CD14-positive monocyte (primary cell): ENCODE data around the gene MAPK14. TPM values are rescaled to one million over a fixed set of nuclear protein-coding genes. Genes with fewer than 3 reads are reported as not detected.

Experiments
- DNase-seq, 3 donors: peaks; one replicate each; pipeline ENCODE4 v3.0.0-alpha.2; 2011 to 2022
- H2AFZ ChIP-seq: 2 replicates; pipeline ENCODE4 v1.6.0; 2012; ENCODE audit warnings: mild to moderate bottlenecking, low read depth, low read length, inconsistent platforms; ENCODE audit not compliant: insufficient read depth, poor library complexity, severe bottlenecking
- H3K27ac ChIP-seq, 2 donors: 1 replicate in 1 of 2; 2 replicates in 1 of 2; pipeline ENCODE4 v1.5.1; 2012 to 2013; ENCODE audit warnings: low read length in 2 of 2, control low read depth in 1 of 2, inconsistent platforms in 1 of 2, low read depth in 1 of 2, mild to moderate bottlenecking in 1 of 2
- H3K27me3 ChIP-seq, 2 donors: one replicate each; pipeline versions ENCODE4 v1.6.0 to v1.6.1; 2011 to 2013; ENCODE audit warnings: low read length in 2 of 2; ENCODE audit not compliant: control insufficient read depth in 2 of 2, insufficient read depth in 2 of 2
- H3K36me3 ChIP-seq, 2 donors: replicated peaks in 1 of 2; 1 replicate in 1 of 2; 2 replicates in 1 of 2; pipeline versions ENCODE4 v1.5.1 to v1.6.1; 2012 to 2013; ENCODE audit warnings: low read length in 2 of 2, control low read depth in 1 of 2, inconsistent platforms in 1 of 2, mild to moderate bottlenecking in 1 of 2; ENCODE audit not compliant: insufficient read depth in 2 of 2, control insufficient read depth in 1 of 2
- H3K4me1 ChIP-seq, 2 donors: 1 replicate in 1 of 2; 2 replicates in 1 of 2; pipeline versions ENCODE4 v1.5.1 to v1.6.1; 2012 to 2013; ENCODE audit warnings: low read length in 2 of 2, control low read depth in 1 of 2, inconsistent platforms in 1 of 2, mild to moderate bottlenecking in 1 of 2, moderate library complexity in 1 of 2; ENCODE audit not compliant: insufficient read depth in 2 of 2, control insufficient read depth in 1 of 2
- H3K4me2 ChIP-seq: replicated peaks from 2 replicates; pipeline ENCODE3; 2012; ENCODE audit warnings: low read length, moderate library complexity, mild to moderate bottlenecking; ENCODE audit not compliant: poor library complexity, severe bottlenecking; ENCODE audit errors: extremely low read depth
- H3K4me3 ChIP-seq, 3 experiments: fragments of 200-600 bp in 1 of 3; sonication (generic) in 1 of 3; replicated peaks in 1 of 3; 1 replicate in 2 of 3; 2 replicates in 1 of 3; pipeline ENCODE4 v1.5.1; 2011 to 2013; ENCODE audit warnings: low read length in 3 of 3, mild to moderate bottlenecking in 3 of 3, control low read depth in 2 of 3, low read depth in 2 of 3, inconsistent platforms in 1 of 3, moderate library complexity in 1 of 3
- H3K79me2 ChIP-seq: 2 replicates; pipeline ENCODE4 v1.6.0; 2012; ENCODE audit warnings: mild to moderate bottlenecking, control low read depth, inconsistent platforms, low read length, moderate library complexity; ENCODE audit not compliant: insufficient read depth
- H3K9ac ChIP-seq: 2 replicates; pipeline ENCODE4 v1.6.0; 2017; ENCODE audit warnings: low read length, mild to moderate bottlenecking; ENCODE audit not compliant: insufficient read depth, poor library complexity, severe bottlenecking
- H3K9me3 ChIP-seq, 2 donors: replicated peaks in 1 of 2; 1 replicate in 1 of 2; 2 replicates in 1 of 2; pipeline versions ENCODE4 v1.5.1 to v1.6.1; 2012 to 2013; ENCODE audit warnings: low read length in 2 of 2, control low read depth in 1 of 2; ENCODE audit not compliant: control insufficient read depth in 1 of 2, insufficient read depth in 1 of 2
- H4K20me1 ChIP-seq: 2 replicates; pipeline ENCODE4 v1.6.0; 2012; ENCODE audit warnings: mild to moderate bottlenecking, low read length, control low read depth, moderate library complexity; ENCODE audit not compliant: insufficient read depth
- H3K27ac Mint-ChIP-seq, 7 donors: one replicate each; pipeline ENCODE4 v1.8.0; 2020; ENCODE audit warnings: mild to moderate bottlenecking in 7 of 7, mixed read lengths in 7 of 7, moderate library complexity in 6 of 7, inconsistent platforms in 2 of 7
- H3K27me3 Mint-ChIP-seq, 3 donors: one replicate each; pipeline ENCODE4 v1.8.0; 2021 to 2022; ENCODE audit warnings: low read depth in 3 of 3, mild to moderate bottlenecking in 3 of 3, mixed read lengths in 3 of 3, moderate library complexity in 3 of 3, inconsistent platforms in 1 of 3
- H3K36me3 Mint-ChIP-seq, 2 donors: one replicate each; pipeline ENCODE4 v1.8.0; 2020; ENCODE audit warnings: mixed read lengths in 2 of 2, inconsistent platforms in 1 of 2, mild to moderate bottlenecking in 1 of 2
- H3K4me1 Mint-ChIP-seq: one replicate; pipeline ENCODE4 v1.8.0; 2020; ENCODE audit warnings: mild to moderate bottlenecking, mixed read lengths
- H3K4me3 Mint-ChIP-seq, 2 donors: one replicate each; pipeline ENCODE4 v1.8.0; 2020; ENCODE audit warnings: mild to moderate bottlenecking in 2 of 2, mixed read lengths in 2 of 2, moderate library complexity in 1 of 2
- H3K9me3 Mint-ChIP-seq, 7 donors: one replicate each; pipeline ENCODE4 v1.8.0; 2020 to 2022; ENCODE audit warnings: mixed read lengths in 7 of 7, mild to moderate bottlenecking in 6 of 7, moderate library complexity in 6 of 7, inconsistent platforms in 2 of 7
- WGBS: methylation state at CpG from one replicate; pipeline ENCODE4 v1.1.5; 2013; ENCODE audit warnings: missing lambda C conversion rate; ENCODE audit not compliant: insufficient coverage; 5-methylcytosine and 5-hydroxymethylcytosine counted together
- intact Hi-C, 2 donors: fragments of 100-400 bp; cut with micrococcal nuclease; formaldehyde crosslinking; loops; one replicate each; pipeline versions ENCODE4 v1.15.0 to v1.15.1; 2023
- polyA plus RNA-seq, 3 donors: library from polyadenylated mRNA; depleted of rRNA in 1 of 3; unstranded in 2 of 3; stranded (reverse) in 1 of 3; fragments of 300-500 nt in 2 of 3; fragments of >200 nt in 1 of 3; fragmentation: Illumina TruSeq in 2 of 3; gene quantifications; 1 replicate in 2 of 3; 2 replicates in 1 of 3; pipeline ENCODE4 v1.2.3, GENCODE V29; 2012 to 2021
- TF ChIP-seq, protein P1 (sequence below): fragments of 200-600 bp; IDR thresholded peaks from one replicate; pipeline ENCODE4 v1.8.0; 2022; ENCODE audit warnings: antibody characterized with exemption, mild to moderate bottlenecking

Gene MAPK14
- polyA plus RNA-seq, 3 donors = 56.6 to 96.6 (median 83.7) TPM

DNA sequence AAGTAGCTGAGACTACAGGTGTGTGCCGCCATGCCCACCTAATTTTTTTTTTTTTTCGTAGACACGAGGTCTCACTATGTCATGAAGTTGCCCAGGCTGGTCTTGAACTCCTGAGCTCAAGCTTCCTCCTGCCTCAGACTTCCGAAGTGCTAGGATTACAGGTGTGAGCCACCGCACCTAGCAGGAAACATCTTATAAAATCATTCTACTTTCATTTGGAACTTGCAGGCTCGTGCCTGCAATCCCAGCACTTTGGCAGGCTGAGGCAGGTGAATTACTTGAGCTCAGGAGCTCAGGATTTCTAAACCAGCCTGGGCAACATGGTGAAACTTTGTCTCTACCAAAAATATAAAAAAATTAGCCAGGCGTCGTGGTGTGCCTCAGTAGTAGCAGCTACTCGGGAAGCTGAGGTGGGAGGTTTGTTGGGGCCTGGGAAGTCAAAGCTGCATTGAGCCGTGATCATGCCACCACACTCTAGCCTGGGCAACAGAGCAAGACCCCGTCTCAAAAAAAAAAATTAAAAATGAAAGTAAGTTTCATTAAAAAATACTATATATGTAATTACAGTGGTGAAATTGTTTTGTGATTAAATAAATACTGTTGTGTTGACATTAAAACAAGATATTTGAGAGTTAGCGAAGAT, 15.1 kb downstream of the MAPK14 start:
- Histone ChIP-seq H3K36me3 (peaks cover 0 to 7% of the 10 kb centered on the region in 2 donors), H3K79me2 (peaks cover 100% of the 10 kb centered on the region), H3K4me1 (peaks cover 43 to 44% of the 10 kb centered on the region in 2 donors), H3K9ac (no peak overlapping the region), H3K4me3 (no peak overlapping the region), H3K27ac (peak overlapping the region; percentile 32 to 71), H3K27me3 (no peaks in the 10 kb centered on the region), H3K4me2 (no peak overlapping the region), H4K20me1 (peaks cover 100% of the 10 kb centered on the region), H3K9me3 (no peaks in the 10 kb centered on the region), H2AFZ (no peak overlapping the region)
- DNase-seq = no peak
- Mint-ChIP-seq H3K27me3 (no peaks in the 10 kb centered on the region), H3K9me3 (no peaks in the 10 kb centered on the region), H3K27ac (peak overlapping the region in 6 of 7 donors; percentile 9 to 93 (median 70)), H3K4me1 (peaks cover 67% of the 10 kb centered on the region), H3K36me3 (peaks cover 12 to 15% of the 10 kb centered on the region in 2 donors), H3K4me3 (no peak overlapping the region)
- TF ChIP-seq, protein P1, sequence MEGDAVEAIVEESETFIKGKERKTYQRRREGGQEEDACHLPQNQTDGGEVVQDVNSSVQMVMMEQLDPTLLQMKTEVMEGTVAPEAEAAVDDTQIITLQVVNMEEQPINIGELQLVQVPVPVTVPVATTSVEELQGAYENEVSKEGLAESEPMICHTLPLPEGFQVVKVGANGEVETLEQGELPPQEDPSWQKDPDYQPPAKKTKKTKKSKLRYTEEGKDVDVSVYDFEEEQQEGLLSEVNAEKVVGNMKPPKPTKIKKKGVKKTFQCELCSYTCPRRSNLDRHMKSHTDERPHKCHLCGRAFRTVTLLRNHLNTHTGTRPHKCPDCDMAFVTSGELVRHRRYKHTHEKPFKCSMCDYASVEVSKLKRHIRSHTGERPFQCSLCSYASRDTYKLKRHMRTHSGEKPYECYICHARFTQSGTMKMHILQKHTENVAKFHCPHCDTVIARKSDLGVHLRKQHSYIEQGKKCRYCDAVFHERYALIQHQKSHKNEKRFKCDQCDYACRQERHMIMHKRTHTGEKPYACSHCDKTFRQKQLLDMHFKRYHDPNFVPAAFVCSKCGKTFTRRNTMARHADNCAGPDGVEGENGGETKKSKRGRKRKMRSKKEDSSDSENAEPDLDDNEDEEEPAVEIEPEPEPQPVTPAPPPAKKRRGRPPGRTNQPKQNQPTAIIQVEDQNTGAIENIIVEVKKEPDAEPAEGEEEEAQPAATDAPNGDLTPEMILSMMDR = no peak
- WGBS = 91% methylated on average over 4 of the region's 12 CpGs
- intact Hi-C loops = no loop called here

DNA sequence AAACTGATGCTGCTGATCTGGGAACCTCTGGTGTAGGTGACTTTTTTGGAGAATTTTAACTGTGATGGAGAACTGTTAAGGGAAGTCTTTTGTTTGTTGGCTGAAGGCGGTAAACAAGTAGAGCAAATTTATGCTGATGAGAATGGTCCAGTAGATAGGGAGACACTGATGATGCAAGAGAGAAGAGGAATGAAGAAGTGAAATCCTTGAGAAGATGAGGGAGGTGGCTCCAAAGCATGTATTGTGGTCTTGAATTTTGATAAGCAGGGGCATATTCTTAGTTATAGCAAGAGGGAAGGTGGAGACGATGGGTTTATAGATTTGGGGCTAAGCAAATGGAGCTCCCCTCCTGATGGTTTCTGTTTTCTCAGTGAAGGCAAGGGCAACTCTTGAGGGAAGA, 22.0 kb downstream of the MAPK14 start:
- WGBS = 72% methylated on average over 2 of the region's 2 CpGs
- no peak overlapping the region for H3K4me3 ChIP-seq
- peaks cover 100% of the 10 kb centered on the region for H3K79me2 ChIP-seq
- H3K36me3 ChIP-seq = peaks cover 18 to 25% of the 10 kb centered on the region in 2 donors
- H3K36me3 Mint-ChIP-seq = peaks cover 8 to 15% of the 10 kb centered on the region in 2 donors
- H3K27ac Mint-ChIP-seq = no peak overlapping the region
- TF ChIP-seq, protein P1 = no peak
- no peaks in the 10 kb centered on the region for H3K27me3 ChIP-seq
- H3K4me2 ChIP-seq = no peak overlapping the region
- peaks cover 35 to 47% of the 10 kb centered on the region in 2 donors for H3K4me1 ChIP-seq
- H3K27ac ChIP-seq = peak overlapping the region in 1 of 2 donors; percentile 70
- H2AFZ ChIP-seq = no peak overlapping the region
- peak in 1 of 3 donors; percentile 15 for DNase-seq
- H3K27me3 Mint-ChIP-seq = no peaks in the 10 kb centered on the region
- H3K4me3 Mint-ChIP-seq = no peak overlapping the region
- intact Hi-C loops = no loop called here
- H3K9me3 ChIP-seq = no peaks in the 10 kb centered on the region
- H4K20me1 ChIP-seq = peaks cover 100% of the 10 kb centered on the region
- no peak overlapping the region for H3K9ac ChIP-seq
- no peaks in the 10 kb centered on the region for H3K9me3 Mint-ChIP-seq
- peaks cover 14% of the 10 kb centered on the region for H3K4me1 Mint-ChIP-seq
